Activated CD8-positive, alpha-beta memory T cell treated with anti-CD3 and anti-CD28 coated beads, Interleukin-2, amount 10 ng/mL, durations not matched to agents 7 days and 5 days (primary cell): ENCODE measurements around the gene LRMDA. TPM values are rescaled to one million over a fixed set of nuclear protein-coding genes. Genes with fewer than 3 reads are reported as not detected.

Experiments used
- ATAC-seq: fragments of 150-1000 bp; cut with Tn5 transposase; one replicate; pipeline ENCODE4 v1.10.0; 2021; ENCODE audit warnings: moderate library complexity
- CTCF ChIA-PET: fragments of 350-600 bp; sonication (Branson Sonifier 250); formaldehyde crosslinking; loops from one replicate; lab custom pipeline; 2021; ENCODE audit warnings: antibody characterized with exemption; lab: Charles Lee
- DNase-seq: peaks from one replicate; pipeline ENCODE4 v3.0.0-alpha.2; 2020
- H3K27ac Mint-ChIP-seq: one replicate; pipeline ENCODE4 v1.8.0; 2021; ENCODE audit warnings: mild to moderate bottlenecking, mixed read lengths
- H3K27me3 Mint-ChIP-seq: one replicate; pipeline ENCODE4 v1.8.0; 2021; ENCODE audit warnings: mixed read lengths
- H3K36me3 Mint-ChIP-seq: one replicate; pipeline ENCODE4 v1.8.0; 2021; ENCODE audit warnings: mild to moderate bottlenecking, mixed read lengths
- H3K4me1 Mint-ChIP-seq: one replicate; pipeline ENCODE4 v1.8.0; 2021; ENCODE audit warnings: mixed read lengths
- H3K4me3 Mint-ChIP-seq: one replicate; pipeline ENCODE4 v1.8.0; 2021; ENCODE audit warnings: mild to moderate bottlenecking, moderate library complexity, mixed read lengths
- H3K9me3 Mint-ChIP-seq: one replicate; pipeline ENCODE4 v1.8.0; 2022; ENCODE audit warnings: low read depth, mixed read lengths
- total RNA-seq, 2 experiments: library from RNA; stranded (reverse); gene quantifications; one replicate each; pipeline ENCODE4 v1.2.3, GENCODE V29; 2021

LRMDA gene
- total RNA-seq, 2 experiments from 2014 or later = not detected

DNA sequence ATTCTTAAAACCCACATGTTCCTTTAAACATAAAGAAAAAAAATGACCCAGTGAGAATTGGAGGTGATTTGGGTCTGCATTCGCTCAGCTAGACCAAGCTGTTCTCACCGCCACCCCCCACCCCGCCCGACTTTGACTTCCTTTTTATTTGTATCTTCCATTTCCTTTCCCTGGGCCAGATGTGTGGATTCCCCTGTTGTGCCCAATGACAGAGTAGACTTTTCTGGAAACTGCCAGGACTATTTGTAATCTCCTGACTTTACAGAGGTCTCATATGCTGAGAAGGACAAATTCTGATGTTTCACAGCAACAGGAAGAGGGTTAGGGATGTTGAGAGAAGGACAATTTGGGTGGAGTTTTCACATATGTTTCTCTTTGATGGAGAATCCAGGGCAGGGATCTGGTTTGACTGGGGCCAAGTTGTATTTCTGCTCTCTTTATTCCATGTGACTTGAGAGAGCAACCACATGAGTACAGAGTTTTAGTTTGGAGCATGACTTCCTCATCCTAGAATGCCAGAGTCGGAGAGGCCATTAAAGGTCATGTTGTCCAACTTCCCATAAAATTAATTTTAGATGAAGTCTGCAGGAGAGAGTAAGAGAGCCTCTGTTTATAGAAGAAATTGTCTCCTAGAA lies 1023.2 kb downstream of the LRMDA start:
- peaks cover 3% of the 10 kb centered on the region for H3K9me3 Mint-ChIP-seq
- H3K36me3 Mint-ChIP-seq = no peaks in the 10 kb centered on the region
- H3K4me3 Mint-ChIP-seq = no peak overlapping the region
- H3K4me1 Mint-ChIP-seq = no peaks in the 10 kb centered on the region
- CTCF ChIA-PET = no interaction called here
- DNase-seq (no peak), ATAC-seq (no peak)
- no peaks in the 10 kb centered on the region for H3K27me3 Mint-ChIP-seq
- H3K27ac Mint-ChIP-seq = no peak overlapping the region

- Mint-ChIP-seq H3K27ac (no peak overlapping the region), H3K9me3 (peaks cover 3% of the 10 kb centered on the region), H3K4me1 (no peaks in the 10 kb centered on the region), H3K27me3 (no peaks in the 10 kb centered on the region), H3K4me3 (no peak overlapping the region), H3K36me3 (no peaks in the 10 kb centered on the region)
- DNase-seq (no peak), ATAC-seq (no peak)
- CTCF ChIA-PET = no interaction called here
These were observed 1024.8 kb downstream of the LRMDA start for GRCh38 chr10:76456197-76456596.

DNA sequence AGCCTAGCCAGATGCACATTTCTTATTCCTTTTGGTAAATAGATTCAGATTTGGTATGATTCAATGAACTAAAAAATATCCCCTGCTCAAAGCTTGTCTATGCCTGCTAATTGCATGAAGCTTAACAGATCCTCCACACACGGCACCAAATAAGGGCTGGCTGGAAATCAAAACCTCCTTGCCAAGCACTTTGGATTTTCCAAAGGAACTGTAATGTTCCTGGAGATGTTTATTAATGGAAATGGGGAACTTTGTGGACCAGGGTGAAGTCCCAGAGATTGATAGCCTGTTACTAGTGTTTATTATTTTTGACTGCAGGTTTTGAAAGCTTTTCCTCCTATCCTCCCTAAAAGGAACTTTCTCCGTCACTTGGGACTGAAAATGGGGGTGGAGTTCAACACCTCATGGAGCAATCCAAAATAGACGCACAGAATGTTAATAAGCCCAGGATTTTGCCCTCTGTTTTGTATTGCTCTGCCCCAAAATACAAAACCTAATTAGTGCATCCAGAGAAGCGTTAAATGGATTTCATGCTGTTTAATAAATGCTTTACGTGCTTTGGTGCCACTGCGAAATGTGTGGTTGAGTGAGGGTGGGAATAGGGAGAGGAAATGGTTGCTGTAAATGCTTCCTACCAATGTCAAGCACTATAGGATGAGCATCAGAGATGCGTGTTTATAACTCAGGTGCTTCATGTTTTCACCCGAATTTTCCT lies 1027.7 kb downstream of the LRMDA start:
- Mint-ChIP-seq H3K4me1 (no peaks in the 10 kb centered on the region), H3K27ac (no peak overlapping the region), H3K36me3 (no peaks in the 10 kb centered on the region), H3K4me3 (no peak overlapping the region), H3K9me3 (peaks cover 3% of the 10 kb centered on the region), H3K27me3 (no peaks in the 10 kb centered on the region)
- CTCF ChIA-PET = no interaction called here
- ATAC-seq (no peak), DNase-seq (no peak)

GRCh38 chr10:76461024-76461423 lies 1029.6 kb downstream of the LRMDA start:
- no peaks in the 10 kb centered on the region for H3K36me3 Mint-ChIP-seq
- H3K27me3 Mint-ChIP-seq = no peaks in the 10 kb centered on the region
- no peak overlapping the region for H3K4me3 Mint-ChIP-seq
- H3K4me1 Mint-ChIP-seq = no peaks in the 10 kb centered on the region
- no peak overlapping the region for H3K27ac Mint-ChIP-seq
- peaks cover 2% of the 10 kb centered on the region for H3K9me3 Mint-ChIP-seq
- CTCF ChIA-PET = no interaction called here
- DNase-seq (no peak), ATAC-seq (no peak)

GRCh38 chr10:76463111-76463510 lies 1031.7 kb downstream of the LRMDA start:
- CTCF ChIA-PET = no interaction called here
- Mint-ChIP-seq H3K9me3 (peaks cover 2% of the 10 kb centered on the region), H3K27ac (no peak overlapping the region), H3K4me1 (no peaks in the 10 kb centered on the region), H3K4me3 (no peak overlapping the region), H3K36me3 (no peaks in the 10 kb centered on the region), H3K27me3 (no peaks in the 10 kb centered on the region)
- DNase-seq = no peak
- ATAC-seq = no peak

DNA sequence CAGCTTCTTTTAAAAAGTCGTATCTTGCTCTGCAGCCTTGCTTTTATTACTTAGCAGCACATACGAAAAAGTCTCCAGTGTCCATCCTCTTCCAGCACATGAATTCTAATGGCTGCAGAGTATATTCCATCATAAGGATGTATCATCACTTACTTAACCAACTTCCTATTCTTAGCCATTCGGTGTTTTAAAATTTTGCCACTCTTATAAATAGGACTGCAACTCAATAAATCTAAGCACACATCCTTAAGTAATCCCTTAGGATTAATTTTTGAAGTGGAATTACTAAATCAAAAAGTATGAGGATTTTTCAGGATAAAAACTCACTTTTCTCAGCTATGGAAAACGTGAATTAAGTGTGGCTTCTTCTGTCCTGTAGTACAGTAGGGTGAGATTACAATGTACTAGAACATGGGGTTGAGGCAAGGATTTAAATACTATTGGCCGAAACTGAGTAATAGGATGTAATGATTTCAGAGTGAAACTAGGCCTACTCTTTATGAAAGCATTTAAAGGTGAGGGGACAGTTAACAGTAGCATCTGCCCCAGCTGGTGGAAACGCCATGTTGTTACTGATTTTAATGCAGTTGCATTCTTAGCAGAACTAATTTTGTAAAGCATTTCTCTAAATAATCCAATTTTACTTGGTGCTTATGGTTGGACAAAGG lies 1035.5 kb downstream of the LRMDA start:
- Mint-ChIP-seq H3K27me3 (no peaks in the 10 kb centered on the region), H3K9me3 (peaks cover 2% of the 10 kb centered on the region), H3K4me3 (no peak overlapping the region), H3K27ac (no peak overlapping the region), H3K4me1 (no peaks in the 10 kb centered on the region), H3K36me3 (no peaks in the 10 kb centered on the region)
- CTCF ChIA-PET = no interaction called here
- ATAC-seq (no peak), DNase-seq (no peak)

GRCh38 chr10:76469675-76470074 lies 1038.3 kb downstream of the LRMDA start:
- no peaks in the 10 kb centered on the region for H3K9me3 Mint-ChIP-seq
- H3K4me3 Mint-ChIP-seq = no peak overlapping the region
- CTCF ChIA-PET = no interaction called here
- H3K36me3 Mint-ChIP-seq = no peaks in the 10 kb centered on the region
- ATAC-seq = no peak
- DNase-seq = no peak
- no peaks in the 10 kb centered on the region for H3K4me1 Mint-ChIP-seq
- no peaks in the 10 kb centered on the region for H3K27me3 Mint-ChIP-seq
- H3K27ac Mint-ChIP-seq = no peak overlapping the region

- Mint-ChIP-seq H3K4me1 (no peaks in the 10 kb centered on the region), H3K27me3 (no peaks in the 10 kb centered on the region), H3K27ac (no peak overlapping the region), H3K9me3 (peaks cover 2% of the 10 kb centered on the region), H3K36me3 (no peaks in the 10 kb centered on the region), H3K4me3 (no peak overlapping the region)
- DNase-seq (no peak), ATAC-seq (no peak)
- CTCF ChIA-PET = no interaction called here
These were observed 1047.8 kb downstream of the LRMDA start for GRCh38 chr10:76479103-76479790.

- Mint-ChIP-seq H3K36me3 (no peaks in the 10 kb centered on the region), H3K9me3 (peaks cover 2% of the 10 kb centered on the region), H3K4me3 (no peak overlapping the region), H3K4me1 (no peaks in the 10 kb centered on the region), H3K27me3 (no peaks in the 10 kb centered on the region), H3K27ac (no peak overlapping the region)
- CTCF ChIA-PET = no interaction called here
- DNase-seq (no peak), ATAC-seq (no peak)
These were observed 1049.8 kb downstream of the LRMDA start for GRCh38 chr10:76481178-76481577.

DNA sequence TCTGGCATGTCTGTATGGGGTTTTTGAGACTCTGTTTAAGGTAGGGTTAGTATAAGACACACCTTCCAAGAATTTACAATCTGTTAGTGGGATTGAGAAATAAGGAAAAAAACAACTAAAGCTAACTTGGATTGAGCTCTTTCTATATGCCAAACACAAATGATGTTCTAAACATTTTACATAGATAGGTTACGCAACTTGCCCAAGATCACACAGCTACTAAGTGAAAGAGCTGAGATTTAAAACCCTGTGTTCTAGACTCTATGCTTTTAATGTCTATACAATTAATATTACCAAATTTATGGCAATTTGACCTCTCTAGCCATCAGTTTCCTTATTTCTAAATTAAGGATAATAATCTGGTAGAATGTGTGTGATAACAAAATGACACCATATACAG lies 1056.2 kb downstream of the LRMDA start:
- no peaks in the 10 kb centered on the region for H3K27me3 Mint-ChIP-seq
- H3K9me3 Mint-ChIP-seq = peaks cover 8% of the 10 kb centered on the region
- no peaks in the 10 kb centered on the region for H3K36me3 Mint-ChIP-seq
- CTCF ChIA-PET = no interaction called here
- no peak overlapping the region for H3K27ac Mint-ChIP-seq
- no peaks in the 10 kb centered on the region for H3K4me1 Mint-ChIP-seq
- no peak overlapping the region for H3K4me3 Mint-ChIP-seq
- ATAC-seq (no peak), DNase-seq (no peak)

DNA sequence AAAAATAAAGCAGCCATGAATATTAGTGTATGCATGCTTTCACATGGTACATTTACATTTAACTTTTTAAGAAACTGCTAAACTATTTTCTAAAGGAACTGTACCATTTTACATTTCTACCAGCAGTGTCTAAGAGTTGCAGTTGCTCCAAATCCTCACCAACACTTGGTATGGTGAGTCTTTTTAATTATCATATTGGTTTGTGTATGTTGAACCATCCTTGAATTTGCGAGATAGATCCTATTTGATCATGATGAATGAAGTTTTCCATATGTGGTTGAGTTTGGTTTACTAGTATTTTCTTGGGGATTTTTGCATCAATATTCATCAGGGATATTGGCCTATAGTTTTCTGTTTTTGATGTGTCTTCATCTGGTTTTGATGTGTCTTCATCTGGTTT lies 1057.2 kb downstream of the LRMDA start:
- Mint-ChIP-seq H3K4me3 (no peak overlapping the region), H3K4me1 (no peaks in the 10 kb centered on the region), H3K36me3 (no peaks in the 10 kb centered on the region), H3K27me3 (no peaks in the 10 kb centered on the region), H3K9me3 (peaks cover 8% of the 10 kb centered on the region), H3K27ac (no peak overlapping the region)
- CTCF ChIA-PET = no interaction called here
- no peak for DNase-seq
- no peak for ATAC-seq

DNA sequence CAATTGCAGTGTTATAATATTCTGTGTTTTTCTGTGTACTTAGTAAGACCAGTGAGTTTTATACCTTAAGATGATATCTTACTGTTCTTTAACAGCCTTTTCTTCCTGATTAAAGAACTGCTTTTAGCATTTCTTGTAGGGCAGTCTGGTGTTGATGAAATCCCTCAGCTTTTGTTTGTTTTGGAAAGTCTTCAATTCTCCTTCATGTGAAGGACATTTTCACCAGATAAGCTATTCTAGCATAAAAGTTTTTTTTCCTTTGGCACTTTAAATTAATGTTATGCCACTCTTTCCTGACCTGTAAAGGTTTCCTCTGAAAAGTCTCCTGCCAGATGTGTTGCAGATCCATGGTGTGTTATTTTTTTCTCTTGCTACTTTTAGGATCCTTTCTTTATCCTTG lies 1059.8 kb downstream of the LRMDA start:
- no peak overlapping the region for H3K27ac Mint-ChIP-seq
- H3K4me3 Mint-ChIP-seq = no peak overlapping the region
- no peak for ATAC-seq
- peaks cover 6% of the 10 kb centered on the region for H3K9me3 Mint-ChIP-seq
- no peaks in the 10 kb centered on the region for H3K4me1 Mint-ChIP-seq
- CTCF ChIA-PET = no interaction called here
- no peaks in the 10 kb centered on the region for H3K27me3 Mint-ChIP-seq
- H3K36me3 Mint-ChIP-seq = no peaks in the 10 kb centered on the region
- DNase-seq = no peak

- Mint-ChIP-seq H3K9me3 (peaks cover 6% of the 10 kb centered on the region), H3K4me3 (no peak overlapping the region), H3K27me3 (no peaks in the 10 kb centered on the region), H3K36me3 (no peaks in the 10 kb centered on the region), H3K27ac (no peak overlapping the region), H3K4me1 (no peaks in the 10 kb centered on the region)
- ATAC-seq (no peak), DNase-seq (no peak)
- CTCF ChIA-PET = no interaction called here
These were observed 1060.6 kb downstream of the LRMDA start for GRCh38 chr10:76492026-76492425.
